ENCODE data around the gene SFSWAP. TPM values are rescaled to one million over a fixed set of nuclear protein-coding genes. Genes with fewer than 3 reads are reported as not detected.

The SFSWAP gene
- total RNA-seq, 4 donors from 2014 or later = 45.9 to 66.2 (median 55.4) TPM

DNA sequence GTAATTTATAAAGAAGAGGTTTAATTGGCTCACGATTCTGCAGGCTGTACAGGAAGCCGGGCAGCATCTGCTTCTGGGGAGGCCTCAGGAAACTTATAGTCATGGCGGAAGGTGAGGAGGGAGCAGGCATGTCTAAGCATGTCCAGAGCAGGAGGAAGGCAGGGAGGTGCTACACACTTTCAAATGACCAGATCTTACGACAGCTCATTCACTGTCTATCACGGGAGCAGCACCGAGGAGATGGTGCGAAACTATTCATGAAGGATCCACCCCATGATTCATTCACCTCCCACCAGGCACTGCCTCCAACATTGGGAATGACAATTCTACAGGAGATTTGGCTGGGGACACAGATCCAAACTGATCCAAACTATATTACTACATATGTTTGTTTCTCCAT lies 10.0 kb downstream of the SFSWAP start:
- no peak for TF ChIP-seq POLR2A (IDR thresholded peaks at IDR 0.05)
- TF ChIP-seq EP300 (IDR thresholded peaks at IDR 0.05; ENCODE audit: low read depth) = no peak
- TF ChIP-seq POLR2AphosphoS5 (IDR thresholded peaks at IDR 0.05) = no peak
- DNase-seq = no peak
- in situ Hi-C loops (cut with MboI; ENCODE audit: low pct_ligation_motif_present in 1 of 4, low pct_unique_long_range_greater_than_20kb in 1 of 4, low sequenced_read_pairs in 3 of 4) = no loop called here
- no peaks in the 10 kb centered on the region for H3K4me1 ChIP-seq
- intact Hi-C loops (cut with DNase I; ENCODE audit: low total_unique reads) = no loop called here
- H3K4me3 ChIP-seq = no peak overlapping the region
- no peak overlapping the region for H3K27ac ChIP-seq
- H3K27me3 ChIP-seq = no peaks in the 10 kb centered on the region
- no peaks in the 10 kb centered on the region for H3K9me3 ChIP-seq
- peaks cover 0 to 66% (median 31%) of the 10 kb centered on the region in 4 donors for H3K36me3 ChIP-seq
- 85 to 90% methylated on average over 7 of the region's 7 CpGs for WGBS, 2 donors (ENCODE audit: low coverage in 1 of 2)

DNA sequence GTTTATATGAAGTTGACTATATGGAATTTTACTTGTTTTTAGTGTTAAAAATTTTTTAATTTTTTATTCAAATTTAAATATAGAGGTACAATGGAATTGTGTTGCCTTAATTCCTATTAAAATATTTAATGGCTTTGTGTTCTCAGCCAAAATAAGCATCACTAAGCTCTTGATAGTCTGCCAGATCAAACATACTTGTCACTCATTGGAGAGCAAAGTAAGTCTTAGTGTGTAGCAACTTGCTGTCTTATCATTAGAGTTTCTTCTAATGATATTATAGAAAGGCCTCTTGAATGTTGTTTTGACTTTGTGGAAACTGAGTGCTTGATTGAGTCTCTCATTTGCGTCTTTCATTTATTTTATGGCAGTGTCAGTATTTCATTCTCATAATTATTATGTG lies 10.7 kb downstream of the SFSWAP start:
- H3K27ac ChIP-seq = no peak overlapping the region
- TF ChIP-seq POLR2A (IDR thresholded peaks at IDR 0.05) = no peak
- TF ChIP-seq EP300 (IDR thresholded peaks at IDR 0.05; ENCODE audit: low read depth) = no peak
- TF ChIP-seq POLR2AphosphoS5 (IDR thresholded peaks at IDR 0.05) = no peak
- TF ChIP-seq, protein P1, sequence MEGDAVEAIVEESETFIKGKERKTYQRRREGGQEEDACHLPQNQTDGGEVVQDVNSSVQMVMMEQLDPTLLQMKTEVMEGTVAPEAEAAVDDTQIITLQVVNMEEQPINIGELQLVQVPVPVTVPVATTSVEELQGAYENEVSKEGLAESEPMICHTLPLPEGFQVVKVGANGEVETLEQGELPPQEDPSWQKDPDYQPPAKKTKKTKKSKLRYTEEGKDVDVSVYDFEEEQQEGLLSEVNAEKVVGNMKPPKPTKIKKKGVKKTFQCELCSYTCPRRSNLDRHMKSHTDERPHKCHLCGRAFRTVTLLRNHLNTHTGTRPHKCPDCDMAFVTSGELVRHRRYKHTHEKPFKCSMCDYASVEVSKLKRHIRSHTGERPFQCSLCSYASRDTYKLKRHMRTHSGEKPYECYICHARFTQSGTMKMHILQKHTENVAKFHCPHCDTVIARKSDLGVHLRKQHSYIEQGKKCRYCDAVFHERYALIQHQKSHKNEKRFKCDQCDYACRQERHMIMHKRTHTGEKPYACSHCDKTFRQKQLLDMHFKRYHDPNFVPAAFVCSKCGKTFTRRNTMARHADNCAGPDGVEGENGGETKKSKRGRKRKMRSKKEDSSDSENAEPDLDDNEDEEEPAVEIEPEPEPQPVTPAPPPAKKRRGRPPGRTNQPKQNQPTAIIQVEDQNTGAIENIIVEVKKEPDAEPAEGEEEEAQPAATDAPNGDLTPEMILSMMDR (IDR thresholded peaks at IDR 0.05) = no peak
- H3K27me3 ChIP-seq = no peaks in the 10 kb centered on the region
- in situ Hi-C loops (cut with MboI; ENCODE audit: low pct_ligation_motif_present in 1 of 4, low pct_unique_long_range_greater_than_20kb in 1 of 4, low sequenced_read_pairs in 3 of 4) = no loop called here
- H3K4me1 ChIP-seq = no peaks in the 10 kb centered on the region
- 88 to 98% methylated on average over 1 of the region's 1 CpG for WGBS, 2 donors (ENCODE audit: low coverage in 1 of 2)
- intact Hi-C loops (cut with DNase I; ENCODE audit: low total_unique reads) = no loop called here
- H3K9me3 ChIP-seq = no peaks in the 10 kb centered on the region
- peaks cover 0 to 65% (median 30%) of the 10 kb centered on the region in 4 donors for H3K36me3 ChIP-seq
- no peak for DNase-seq
- H3K4me3 ChIP-seq = no peak overlapping the region

DNA sequence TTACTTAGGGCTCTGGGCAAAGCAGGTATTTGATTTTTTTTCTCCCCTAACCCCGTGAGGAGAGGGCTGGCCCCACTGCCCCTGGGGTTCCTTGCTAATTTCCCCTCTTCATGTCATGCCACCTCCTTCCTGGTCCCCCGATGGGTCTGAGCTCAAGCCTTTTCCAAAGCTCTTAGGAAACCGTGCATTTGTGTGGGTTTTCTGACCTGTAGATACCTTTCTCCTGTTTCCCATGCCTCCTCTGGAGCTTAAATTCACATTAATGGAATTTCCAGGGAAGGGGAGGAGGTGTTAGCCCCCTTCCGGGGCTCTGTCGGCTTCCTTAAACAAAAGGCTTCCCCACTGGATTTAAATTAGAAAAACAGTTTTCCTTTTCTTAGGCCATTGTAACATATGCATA lies 12.6 kb downstream of the SFSWAP start:
- Histone ChIP-seq H3K36me3 (peaks cover 0 to 67% (median 32%) of the 10 kb centered on the region in 4 donors), H3K4me1 (no peaks in the 10 kb centered on the region), H3K9me3 (no peaks in the 10 kb centered on the region), H3K27ac (no peak overlapping the region), H3K27me3 (no peaks in the 10 kb centered on the region), H3K4me3 (no peak overlapping the region)
- no peak for DNase-seq
- WGBS, 2 donors (ENCODE audit: low coverage in 1 of 2) = 73 to 76% methylated on average over 5 of the region's 5 CpGs
- in situ Hi-C loops (cut with MboI; ENCODE audit: low pct_ligation_motif_present in 1 of 4, low pct_unique_long_range_greater_than_20kb in 1 of 4, low sequenced_read_pairs in 3 of 4) = no loop called here
- intact Hi-C loops (cut with DNase I; ENCODE audit: low total_unique reads) = no loop called here
- TF ChIP-seq, protein P1 (IDR thresholded peaks at IDR 0.05) = no peak
- TF ChIP-seq POLR2AphosphoS5 (IDR thresholded peaks at IDR 0.05) = no peak
- TF ChIP-seq EP300 (IDR thresholded peaks at IDR 0.05; ENCODE audit: low read depth) = no peak
- no peak for TF ChIP-seq POLR2A (IDR thresholded peaks at IDR 0.05)

DNA sequence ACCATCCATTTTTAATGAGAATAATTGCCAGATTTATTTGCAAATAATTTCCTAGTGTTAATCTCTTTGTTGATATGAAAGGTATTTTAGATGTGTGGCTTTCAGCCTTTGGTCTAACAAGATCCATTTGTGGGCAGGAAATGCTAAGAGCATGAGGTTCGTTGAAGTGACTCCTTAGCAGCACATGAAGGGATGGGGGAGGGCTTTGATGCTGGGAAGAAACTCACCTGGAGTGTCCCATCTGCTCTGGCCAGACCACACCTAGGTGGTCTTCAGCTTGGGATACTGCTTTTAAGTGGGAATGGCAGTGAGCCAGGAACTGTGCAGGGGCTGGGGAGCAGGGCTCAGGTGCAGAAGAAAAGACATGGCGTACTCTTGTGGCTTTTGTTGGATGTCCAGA lies 13.6 kb downstream of the SFSWAP start:
- peaks cover 0 to 72% (median 33%) of the 10 kb centered on the region in 4 donors for H3K36me3 ChIP-seq
- H3K27me3 ChIP-seq = no peaks in the 10 kb centered on the region
- WGBS, 2 donors (ENCODE audit: low coverage in 1 of 2) = 57 to 83% methylated on average over 1 to 2 of the region's 2 CpGs
- no peak overlapping the region for H3K27ac ChIP-seq
- H3K4me3 ChIP-seq = no peak overlapping the region
- DNase-seq = no peak
- intact Hi-C loops (cut with DNase I; ENCODE audit: low total_unique reads) = no loop called here
- TF ChIP-seq, protein P1 (IDR thresholded peaks at IDR 0.05) = no peak
- TF ChIP-seq EP300 (IDR thresholded peaks at IDR 0.05; ENCODE audit: low read depth) = no peak
- TF ChIP-seq POLR2A (IDR thresholded peaks at IDR 0.05) = no peak
- no peak for TF ChIP-seq POLR2AphosphoS5 (IDR thresholded peaks at IDR 0.05)
- no peaks in the 10 kb centered on the region for H3K9me3 ChIP-seq
- in situ Hi-C loops (cut with MboI; ENCODE audit: low pct_ligation_motif_present in 1 of 4, low pct_unique_long_range_greater_than_20kb in 1 of 4, low sequenced_read_pairs in 3 of 4) = no loop called here
- H3K4me1 ChIP-seq = no peaks in the 10 kb centered on the region

DNA sequence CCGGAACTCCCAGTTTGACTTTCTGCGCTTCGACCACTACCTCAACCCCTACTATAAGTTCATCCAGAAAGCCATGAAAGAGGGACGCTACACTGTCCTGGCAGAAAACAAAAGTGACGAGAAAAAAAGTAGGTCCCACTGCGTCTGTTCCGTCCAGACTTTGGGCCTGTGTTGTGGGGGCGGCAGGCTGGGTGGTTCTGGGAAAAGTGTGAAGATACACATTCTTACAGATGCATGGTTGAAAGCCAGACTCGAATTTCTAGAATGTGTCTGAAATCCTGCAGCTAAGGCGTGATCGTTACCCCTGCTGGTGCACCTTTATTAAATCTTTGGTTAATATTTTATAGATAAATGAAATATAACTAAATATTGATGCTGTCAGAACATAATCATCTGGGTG lies 14.6 kb downstream of the SFSWAP start:
- intact Hi-C loops (cut with DNase I; ENCODE audit: low total_unique reads) = no loop called here
- Histone ChIP-seq H3K27me3 (no peaks in the 10 kb centered on the region), H3K27ac (no peak overlapping the region), H3K4me1 (no peaks in the 10 kb centered on the region), H3K9me3 (no peaks in the 10 kb centered on the region), H3K4me3 (no peak overlapping the region), H3K36me3 (peaks cover 0 to 71% (median 33%) of the 10 kb centered on the region in 4 donors)
- DNase-seq = no peak
- WGBS, 2 donors (ENCODE audit: low coverage in 1 of 2) = 93 to 100% methylated on average over 4 to 11 of the region's 11 CpGs
- TF ChIP-seq EP300 (IDR thresholded peaks at IDR 0.05; ENCODE audit: low read depth) = no peak
- TF ChIP-seq, protein P1 (IDR thresholded peaks at IDR 0.05) = no peak
- TF ChIP-seq POLR2A (IDR thresholded peaks at IDR 0.05) = no peak
- TF ChIP-seq POLR2AphosphoS5 (IDR thresholded peaks at IDR 0.05) = no peak
- in situ Hi-C loops (cut with MboI; ENCODE audit: low pct_ligation_motif_present in 1 of 4, low pct_unique_long_range_greater_than_20kb in 1 of 4, low sequenced_read_pairs in 3 of 4) = no loop called here

Measured in transverse colon (tissue), 4 donors.